ENCODE measurements around the gene PCDHGA1.
"Not testable (repeated sequence)": the region's sequence is repeated elsewhere in the genome, so short reads cannot be mapped to it uniquely, and the experiment has no call there.

PCDHGA1 gene

DNA sequence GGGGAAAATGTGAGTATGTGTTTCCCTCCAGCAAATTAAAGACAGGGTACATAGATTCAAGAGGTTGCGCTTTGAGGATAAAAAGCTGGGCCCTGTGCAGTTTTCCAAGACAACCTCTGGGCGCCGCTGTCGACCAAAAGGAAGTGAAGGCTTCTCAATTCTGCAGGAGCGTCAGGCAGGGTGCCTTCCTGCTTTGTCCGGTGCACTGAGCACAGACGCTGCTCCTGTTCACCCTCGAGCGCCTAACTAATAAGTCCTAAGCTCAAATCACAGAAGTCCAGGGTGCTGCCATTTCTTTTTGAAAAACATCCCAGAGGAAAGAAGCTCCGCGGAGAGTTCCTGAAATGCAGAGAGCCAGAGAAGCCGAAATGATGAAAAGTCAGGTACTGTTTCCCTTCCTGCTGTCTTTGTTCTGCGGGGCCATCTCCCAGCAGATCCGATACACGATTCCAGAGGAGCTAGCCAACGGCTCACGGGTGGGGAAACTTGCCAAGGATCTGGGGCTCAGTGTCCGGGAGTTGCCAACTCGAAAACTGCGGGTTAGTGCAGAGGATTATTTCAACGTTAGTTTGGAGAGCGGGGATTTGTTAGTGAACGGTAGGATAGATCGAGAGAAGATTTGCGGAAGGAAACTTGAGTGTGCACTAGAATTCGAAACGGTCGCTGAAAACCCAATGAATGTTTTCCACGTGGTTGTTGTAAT is 19.8 kb downstream of the PCDHGA1 start, which contains the start of gene PCDHGB1:
PCDHGB1 (plus strand) TSS at position 183 of the 703 bp plus-strand sequence; CDS start at position 345, 162 bp downstream.
- DNase-seq: no peak

DNA sequence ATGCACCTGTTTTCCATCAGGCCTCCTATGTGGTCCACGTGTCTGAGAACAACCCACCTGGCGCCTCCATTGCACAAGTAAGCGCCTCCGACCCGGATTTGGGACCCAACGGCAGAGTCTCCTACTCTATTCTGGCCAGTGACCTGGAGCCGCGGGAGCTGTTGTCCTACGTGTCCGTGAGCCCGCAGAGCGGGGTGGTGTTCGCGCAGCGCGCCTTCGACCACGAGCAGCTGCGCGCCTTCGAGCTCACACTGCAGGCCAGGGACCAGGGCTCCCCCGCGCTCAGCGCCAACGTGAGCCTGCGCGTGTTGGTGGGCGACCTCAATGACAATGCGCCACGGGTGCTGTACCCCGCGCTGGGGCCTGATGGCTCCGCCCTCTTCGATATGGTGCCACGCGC is 21.3 kb downstream of the PCDHGA1 start:
- no peak for DNase-seq

DNA sequence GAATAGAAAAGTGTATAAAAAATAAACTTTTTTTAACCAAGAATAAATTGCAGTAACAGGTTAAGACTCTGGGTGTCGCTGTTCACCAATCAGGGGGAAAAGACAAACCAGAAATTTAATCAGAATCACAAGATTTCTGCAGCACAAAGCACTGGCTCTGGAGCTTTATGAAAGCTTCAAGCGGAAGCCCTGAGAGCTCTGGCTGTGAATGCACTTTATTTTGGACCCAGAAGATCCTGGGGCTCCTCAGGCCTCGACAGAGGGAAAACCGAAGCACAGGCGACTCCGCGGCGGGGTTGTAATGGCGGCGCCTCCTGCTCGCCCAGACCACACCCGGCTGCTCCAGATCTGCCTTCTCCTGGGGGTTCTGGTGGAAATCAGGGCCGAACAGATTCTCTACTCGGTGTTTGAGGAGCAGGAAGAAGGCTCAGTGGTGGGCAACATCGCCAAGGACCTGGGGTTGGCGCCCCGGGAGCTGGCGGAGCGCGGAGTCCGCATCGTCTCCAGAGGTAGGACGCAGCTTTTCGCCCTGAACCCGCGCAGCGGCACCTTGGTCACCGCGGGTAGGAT is 24.7 kb downstream of the PCDHGA1 start, which contains the start of gene PCDHGA4:
PCDHGA4 (plus strand) TSS at position 122 of the 570 bp plus-strand sequence; CDS start at position 209, 87 bp downstream.
- no peak for DNase-seq

DNA sequence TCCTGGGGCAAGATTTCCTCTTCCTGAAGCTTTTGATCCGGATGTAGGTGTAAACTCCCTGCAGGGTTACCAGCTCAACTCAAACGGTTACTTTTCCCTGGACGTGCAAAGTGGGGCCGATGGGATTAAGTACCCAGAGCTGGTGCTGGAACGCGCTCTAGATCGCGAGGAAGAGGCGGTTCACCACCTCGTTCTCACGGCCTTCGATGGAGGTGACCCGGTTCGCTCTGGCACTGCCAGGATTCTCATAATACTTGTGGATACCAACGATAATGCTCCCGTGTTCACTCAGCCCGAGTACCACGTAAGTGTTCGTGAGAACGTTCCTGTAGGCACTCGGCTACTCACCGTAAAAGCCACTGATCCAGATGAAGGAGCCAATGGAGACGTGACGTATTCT is 25.3 kb downstream of the PCDHGA1 start:
- DNase-seq: no peak

DNA sequence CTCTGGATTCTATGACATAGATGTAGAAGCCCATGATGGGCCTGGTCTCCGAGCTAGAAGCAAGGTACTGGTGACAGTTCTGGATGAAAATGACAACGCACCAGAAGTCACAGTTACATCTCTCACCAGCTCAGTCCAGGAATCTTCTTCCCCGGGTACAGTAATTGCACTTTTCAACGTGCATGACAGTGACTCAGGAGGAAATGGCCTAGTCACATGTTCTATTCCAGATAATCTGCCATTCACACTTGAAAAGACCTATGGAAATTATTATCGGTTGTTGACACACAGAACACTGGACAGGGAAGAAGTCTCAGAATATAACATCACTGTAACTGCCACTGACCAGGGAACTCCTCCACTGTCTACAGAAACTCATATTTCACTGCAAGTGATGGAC is 25.8 kb downstream of the PCDHGA1 start:
- DNase-seq: no peak

DNA sequence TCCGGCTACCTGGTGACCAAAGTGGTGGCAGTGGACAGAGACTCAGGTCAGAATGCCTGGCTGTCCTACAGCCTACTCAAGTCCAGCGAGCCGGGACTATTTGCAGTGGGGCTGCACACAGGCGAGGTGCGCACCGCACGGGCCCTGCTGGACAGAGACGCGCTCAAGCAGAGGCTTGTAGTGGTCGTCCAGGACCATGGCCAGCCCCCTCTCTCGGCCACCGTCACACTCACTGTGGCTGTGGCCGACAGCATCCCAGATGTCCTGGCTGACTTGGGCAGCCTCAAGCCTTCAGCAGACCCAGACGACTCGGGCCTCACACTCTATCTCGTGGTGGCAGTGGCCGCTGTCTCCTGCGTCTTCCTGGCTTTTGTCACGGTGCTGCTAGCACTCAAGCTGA is 26.6 kb downstream of the PCDHGA1 start:
- DNase-seq: no peak

DNA sequence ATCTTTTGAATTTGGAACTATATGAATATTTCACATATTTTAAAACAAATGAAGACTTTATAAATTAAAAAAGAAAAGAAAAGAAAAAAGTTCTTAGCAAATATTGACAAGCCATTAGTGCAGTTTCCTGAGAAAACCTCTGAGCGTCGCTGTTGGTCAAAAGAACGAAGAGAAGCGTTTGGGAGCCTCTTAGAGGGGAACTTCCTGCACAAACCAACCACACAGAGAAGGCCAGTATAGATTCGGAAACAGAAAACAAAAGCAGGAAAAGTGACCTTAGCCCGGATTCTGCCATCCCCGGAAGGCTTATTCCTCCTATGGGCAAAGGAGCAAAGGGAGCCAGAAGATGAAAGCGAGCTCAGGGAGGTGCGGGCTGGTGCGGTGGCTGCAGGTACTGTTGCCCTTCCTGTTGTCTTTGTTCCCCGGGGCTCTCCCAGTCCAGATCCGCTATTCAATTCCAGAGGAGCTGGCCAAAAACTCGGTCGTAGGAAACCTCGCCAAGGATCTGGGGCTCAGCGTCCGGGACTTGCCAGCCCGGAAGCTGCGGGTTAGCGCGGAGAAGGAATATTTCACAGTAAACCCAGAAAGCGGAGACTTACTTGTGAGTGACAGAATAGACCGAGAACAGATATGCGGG is 29.6 kb downstream of the PCDHGA1 start, which contains the start of gene PCDHGB2:
PCDHGB2 (plus strand) TSS at position 205 of the 637 bp plus-strand sequence; CDS start at position 347, 142 bp downstream.
- DNase-seq: no peak

DNA sequence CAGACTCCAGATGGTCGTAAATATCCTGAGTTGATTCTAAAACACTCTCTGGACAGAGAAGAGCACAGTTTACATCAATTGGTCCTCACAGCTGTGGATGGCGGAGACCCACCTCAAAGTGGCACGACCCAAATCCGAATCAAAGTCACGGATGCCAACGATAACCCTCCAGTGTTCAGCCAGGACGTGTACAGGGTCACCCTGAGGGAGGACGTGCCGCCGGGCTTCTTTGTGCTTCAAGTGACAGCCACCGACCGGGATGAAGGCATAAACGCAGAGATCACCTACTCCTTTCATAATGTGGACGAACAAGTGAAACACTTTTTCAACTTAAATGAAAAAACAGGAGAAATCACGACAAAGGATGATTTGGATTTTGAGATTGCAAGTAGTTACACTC is 30.4 kb downstream of the PCDHGA1 start:
- DNase-seq: no peak

DNA sequence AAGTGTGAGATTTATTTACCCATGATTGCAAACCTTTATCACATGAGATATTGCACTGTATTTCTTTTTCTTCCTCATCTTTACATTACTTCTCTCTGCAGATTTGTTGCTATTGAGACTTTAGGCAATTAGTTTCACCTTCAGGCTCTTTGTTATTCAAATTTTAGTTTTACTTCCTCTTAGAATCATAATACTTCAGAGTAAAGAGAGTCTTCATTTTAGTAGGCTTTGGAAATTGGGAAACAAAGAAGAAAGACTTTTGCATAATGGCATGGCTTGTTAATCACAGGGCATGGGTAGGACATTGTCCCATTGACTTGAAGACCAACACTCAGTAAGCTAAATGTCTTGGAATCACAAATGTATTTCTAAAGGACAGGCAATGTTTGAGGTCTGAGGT is 32.4 kb downstream of the PCDHGA1 start:
- no peak for DNase-seq

DNA sequence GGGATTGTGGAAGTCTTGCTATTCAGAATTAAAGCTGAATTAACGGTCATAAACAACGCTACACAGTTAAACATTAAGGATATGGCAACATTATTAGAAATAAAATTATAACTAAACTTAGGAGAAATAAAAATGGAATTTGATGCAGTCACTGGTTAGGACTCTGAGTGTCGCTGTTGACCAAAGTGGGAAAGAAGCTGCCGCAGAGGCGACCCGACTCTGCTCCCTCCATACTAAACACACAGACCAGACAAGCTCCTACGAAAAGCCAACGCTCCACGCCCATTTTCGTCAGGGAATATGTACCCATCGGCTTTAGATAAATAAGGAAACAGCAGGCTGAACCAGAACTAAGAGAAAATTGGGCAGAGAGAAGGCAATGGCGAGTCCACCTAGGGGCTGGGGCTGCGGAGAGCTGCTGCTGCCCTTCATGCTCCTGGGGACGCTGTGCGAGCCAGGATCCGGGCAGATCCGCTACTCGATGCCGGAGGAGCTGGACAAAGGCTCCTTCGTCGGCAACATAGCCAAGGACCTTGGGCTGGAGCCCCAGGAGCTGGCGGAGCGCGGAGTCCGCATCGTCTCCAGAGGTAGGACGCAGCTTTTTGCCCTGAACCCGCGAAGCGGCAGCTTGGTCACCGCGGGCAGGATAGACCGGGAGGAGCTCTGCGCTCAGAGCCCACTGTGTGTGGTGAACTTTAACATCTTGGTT is 33.8 kb downstream of the PCDHGA1 start, which contains the start of gene PCDHGA5:
PCDHGA5 (plus strand) TSS at position 211 of the 709 bp plus-strand sequence; CDS start at position 380, 169 bp downstream.
- DNase-seq: no peak

DNA sequence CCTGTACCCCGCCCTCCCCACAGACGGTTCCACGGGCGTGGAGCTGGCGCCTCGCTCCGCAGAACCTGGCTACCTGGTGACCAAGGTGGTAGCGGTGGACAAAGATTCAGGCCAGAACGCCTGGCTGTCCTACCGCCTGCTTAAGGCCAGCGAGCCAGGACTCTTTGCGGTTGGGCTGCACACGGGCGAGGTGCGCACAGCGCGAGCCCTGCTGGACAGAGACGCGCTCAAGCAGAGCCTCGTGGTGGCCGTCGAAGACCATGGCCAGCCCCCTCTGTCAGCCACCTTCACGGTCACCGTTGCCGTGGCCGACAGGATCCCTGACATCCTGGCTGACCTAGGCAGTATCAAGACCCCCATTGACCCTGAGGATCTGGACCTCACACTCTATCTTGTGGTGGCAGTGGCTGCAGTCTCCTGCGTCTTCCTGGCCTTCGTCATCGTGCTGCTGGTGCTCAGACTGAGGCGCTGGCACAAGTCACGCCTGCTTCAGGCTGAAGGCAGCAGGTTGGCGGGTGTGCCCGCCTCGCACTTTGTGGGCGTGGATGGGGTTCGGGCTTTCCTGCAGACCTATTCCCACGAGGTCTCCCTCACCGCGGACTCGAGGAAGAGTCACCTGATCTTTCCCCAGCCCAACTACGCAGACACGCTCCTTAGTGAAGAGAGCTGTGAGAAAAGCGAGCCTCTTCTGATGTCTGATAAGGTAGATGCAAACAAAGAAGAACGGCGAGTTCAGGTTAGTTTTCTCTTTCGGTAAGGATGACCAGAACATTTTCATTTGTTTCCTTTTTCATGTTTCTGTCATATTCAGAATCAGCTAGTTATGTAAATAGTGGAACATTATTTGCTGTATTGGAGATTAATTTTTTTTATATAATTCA is 35.9 kb downstream of the PCDHGA1 start:
- DNase-seq: no peak

DNA sequence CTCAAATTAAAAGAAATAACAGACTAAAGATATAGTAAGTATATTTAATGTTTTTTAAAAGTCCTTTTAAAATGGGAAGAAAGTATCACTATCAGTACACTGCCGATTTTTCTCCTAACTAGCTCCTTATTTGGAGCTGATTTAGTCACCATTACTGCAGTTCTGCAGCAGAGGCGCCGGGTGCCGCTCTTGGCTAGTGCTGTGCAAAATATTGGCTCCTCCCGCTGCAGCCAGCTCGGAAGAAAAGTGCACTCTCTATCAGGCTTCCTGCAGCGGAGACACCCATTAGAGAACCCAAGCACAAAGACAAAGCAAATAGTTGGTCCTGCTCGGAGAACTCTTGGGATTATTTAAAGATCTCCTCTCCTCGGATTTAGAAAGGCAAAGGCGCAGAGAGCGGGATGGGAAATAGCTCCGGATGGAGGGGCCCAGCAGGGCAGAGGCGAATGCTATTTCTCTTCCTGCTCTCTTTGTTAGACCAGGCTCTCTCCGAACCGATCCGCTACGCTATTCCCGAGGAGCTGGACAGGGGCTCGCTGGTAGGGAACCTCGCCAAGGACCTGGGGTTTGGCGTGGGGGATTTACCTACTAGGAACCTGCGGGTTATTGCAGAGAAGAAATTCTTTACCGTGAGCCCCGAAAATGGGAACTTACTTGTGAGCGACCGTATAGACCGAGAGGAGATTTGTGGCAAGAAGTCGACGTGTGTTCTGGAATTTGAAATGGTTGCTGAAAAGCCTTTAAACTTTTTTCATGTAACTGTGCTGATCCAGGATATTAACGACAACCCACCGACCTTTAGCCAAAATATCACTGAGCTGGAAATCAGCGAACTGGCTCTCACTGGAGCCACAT is 39.9 kb downstream of the PCDHGA1 start, which contains the start of gene PCDHGB3:
PCDHGB3 (plus strand) TSS at position 249 of the 855 bp plus-strand sequence; CDS start at position 402, 153 bp downstream.
- DNase-seq: no peak

DNA sequence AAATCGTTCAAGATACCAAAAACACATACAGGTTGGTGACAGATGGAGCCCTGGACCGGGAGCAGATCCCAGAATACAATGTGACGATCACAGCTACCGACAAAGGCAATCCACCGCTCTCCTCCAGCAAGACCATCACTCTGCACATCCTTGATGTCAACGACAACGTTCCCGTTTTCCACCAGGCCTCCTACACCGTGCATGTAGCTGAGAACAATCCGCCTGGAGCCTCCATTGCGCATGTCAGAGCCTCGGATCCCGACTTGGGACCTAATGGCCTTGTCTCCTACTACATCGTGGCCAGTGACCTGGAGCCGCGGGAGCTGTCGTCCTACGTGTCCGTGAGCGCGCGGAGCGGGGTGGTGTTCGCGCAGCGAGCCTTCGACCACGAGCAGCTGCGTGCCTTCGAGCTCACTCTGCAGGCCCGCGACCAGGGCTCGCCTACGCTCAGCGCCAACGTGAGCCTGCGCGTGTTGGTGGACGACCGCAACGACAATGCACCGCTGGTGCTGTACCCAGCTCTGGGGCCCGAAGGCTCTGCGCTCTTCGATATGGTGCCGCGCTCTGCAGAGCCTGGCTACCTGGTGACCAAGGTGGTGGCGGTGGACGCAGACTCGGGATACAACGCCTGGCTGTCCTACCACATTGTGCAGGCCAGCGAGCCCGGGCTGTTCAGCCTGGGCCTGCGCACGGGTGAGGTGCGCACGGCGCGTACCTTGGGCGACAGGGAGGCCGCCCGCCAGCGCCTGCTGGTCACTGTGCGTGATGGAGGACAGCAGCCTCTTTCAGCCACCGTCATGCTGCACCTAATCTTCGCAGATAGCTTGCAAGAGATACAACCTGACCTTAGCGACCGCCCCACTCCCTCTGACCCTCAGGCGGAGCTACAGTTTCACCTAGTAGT is 41.5 kb downstream of the PCDHGA1 start:
- no peak for DNase-seq

DNA sequence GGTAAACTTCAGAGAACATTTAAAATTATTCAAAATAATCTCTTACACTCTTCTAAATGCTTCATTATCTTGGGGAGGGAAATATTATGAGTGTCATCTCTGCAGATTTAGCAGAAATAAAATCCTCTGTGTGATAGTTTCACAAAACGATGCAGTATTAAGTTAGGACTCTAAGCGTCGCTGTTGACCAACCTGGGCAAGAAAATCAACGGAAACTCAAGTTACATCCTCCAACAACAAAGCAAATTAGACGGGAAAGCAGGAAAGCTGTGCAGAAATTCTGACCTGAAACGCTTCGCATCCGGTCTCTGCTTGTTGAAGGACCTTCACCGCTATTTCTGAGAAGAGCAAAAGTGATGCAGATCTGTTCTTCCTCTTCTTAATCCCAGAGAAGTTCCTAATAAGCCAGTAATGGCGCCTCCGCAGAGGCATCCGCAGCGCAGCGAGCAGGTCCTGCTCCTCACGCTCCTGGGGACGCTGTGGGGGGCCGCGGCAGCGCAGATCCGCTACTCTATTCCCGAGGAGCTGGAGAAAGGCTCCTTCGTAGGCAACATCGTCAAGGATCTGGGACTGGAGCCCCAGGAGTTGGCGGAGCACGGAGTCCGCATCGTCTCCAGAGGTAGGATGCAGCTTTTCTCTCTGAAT is 43.5 kb downstream of the PCDHGA1 start, which contains the start of gene PCDHGA6:
PCDHGA6 (plus strand) TSS at position 219 of the 645 bp plus-strand sequence; CDS start at position 412, 193 bp downstream.
- DNase-seq: no peak

DNA sequence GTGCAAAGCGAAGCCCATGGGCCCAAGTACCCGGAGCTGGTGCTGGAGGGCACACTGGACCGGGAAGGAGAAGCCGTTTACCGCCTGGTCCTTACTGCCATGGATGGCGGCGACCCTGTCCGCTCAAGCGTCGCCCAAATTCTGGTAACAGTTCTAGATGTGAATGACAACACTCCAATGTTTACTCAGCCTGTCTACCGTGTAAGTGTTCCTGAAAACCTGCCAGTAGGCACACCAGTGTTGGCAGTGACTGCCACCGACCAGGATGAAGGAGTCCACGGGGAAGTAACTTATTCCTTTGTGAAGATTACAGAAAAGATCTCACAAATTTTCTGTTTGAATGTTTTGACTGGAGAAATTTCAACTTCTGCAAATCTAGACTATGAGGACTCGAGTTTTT is 44.3 kb downstream of the PCDHGA1 start:
- no peak for DNase-seq

DNA sequence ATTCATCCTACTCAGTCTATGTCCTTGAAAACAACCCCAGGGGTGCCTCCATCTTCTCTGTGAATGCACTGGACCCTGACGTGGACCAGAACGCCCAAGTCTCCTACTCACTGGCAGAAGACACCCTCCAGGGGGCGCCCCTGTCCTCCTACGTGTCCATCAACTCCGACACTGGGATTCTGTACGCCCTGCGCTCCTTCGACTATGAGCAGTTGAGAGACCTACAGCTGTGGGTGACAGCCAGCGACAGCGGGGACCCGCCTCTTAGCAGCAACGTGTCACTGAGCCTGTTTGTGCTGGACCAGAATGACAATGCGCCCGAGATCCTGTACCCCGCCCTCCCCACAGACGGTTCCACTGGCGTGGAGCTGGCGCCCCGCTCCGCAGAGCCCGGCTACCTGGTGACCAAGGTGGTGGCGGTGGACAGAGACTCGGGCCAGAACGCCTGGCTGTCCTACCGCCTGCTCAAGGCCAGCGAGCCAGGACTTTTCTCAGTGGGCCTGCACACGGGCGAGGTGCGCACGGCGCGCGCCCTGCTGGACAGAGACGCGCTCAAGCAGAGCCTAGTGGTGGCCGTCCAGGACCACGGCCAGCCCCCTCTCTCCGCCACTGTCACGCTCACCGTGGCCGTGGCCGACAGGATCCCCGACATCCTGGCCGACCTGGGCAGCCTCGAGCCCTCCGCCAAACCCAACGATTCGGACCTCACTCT is 45.3 kb downstream of the PCDHGA1 start:
- DNase-seq: not testable (repeated sequence)

DNA sequence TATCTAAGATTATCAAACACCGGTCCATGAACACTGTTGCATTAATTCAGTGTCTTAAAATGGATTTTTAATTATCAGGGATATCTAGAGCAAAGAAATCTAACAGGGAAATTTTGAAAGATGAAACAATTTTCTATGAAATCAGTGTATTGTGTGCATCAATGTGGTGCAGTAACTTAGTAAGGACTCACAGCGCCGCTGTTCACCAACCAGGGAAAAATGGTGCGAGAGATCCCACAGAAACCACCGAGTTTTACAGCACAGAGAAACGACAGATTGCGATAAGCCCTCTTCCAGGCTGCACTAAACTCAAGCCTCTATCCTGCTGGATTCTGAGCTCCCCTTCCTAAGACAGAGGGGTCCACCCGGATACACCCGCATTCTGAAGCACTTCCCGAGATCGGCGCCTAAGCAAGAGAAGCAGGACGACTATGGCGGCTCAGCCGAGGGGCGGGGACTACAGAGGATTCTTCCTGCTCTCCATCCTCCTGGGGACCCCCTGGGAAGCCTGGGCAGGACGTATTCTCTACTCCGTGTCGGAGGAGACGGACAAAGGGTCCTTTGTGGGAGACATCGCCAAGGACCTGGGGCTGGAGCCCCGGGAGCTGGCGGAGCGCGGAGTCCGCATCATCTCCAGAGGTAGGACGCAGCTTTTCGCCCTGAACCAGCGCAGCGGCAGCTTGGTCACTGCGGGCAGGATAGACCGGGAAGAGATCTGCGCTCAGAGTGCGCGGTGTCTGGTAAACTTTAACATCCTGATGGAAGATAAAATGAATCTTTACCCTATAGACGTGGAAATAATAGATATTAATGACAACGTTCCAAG is 52.4 kb downstream of the PCDHGA1 start, which contains the start of gene PCDHGA7:
PCDHGA7 (plus strand) TSS at position 274 of the 826 bp plus-strand sequence; CDS start at position 432, 158 bp downstream.
- no peak for DNase-seq

Data from SIG-M5 (cell line).